GM21381 (cell line): ENCODE results near the gene DDX23.
"Not testable (repeated sequence)": the region's sequence is repeated elsewhere in the genome, so short reads cannot be mapped to it uniquely, and the experiment has no call there.

ENCODE experiments used
- ATAC-seq: cut with Tn5 transposase; IDR thresholded peaks from one replicate; pipeline ENCODE4 v1.9.1; 2021; ENCODE audit warnings: mild to moderate bottlenecking, moderate library complexity; ENCODE audit not compliant: unreplicated experiment

DDX23 gene

DNA sequence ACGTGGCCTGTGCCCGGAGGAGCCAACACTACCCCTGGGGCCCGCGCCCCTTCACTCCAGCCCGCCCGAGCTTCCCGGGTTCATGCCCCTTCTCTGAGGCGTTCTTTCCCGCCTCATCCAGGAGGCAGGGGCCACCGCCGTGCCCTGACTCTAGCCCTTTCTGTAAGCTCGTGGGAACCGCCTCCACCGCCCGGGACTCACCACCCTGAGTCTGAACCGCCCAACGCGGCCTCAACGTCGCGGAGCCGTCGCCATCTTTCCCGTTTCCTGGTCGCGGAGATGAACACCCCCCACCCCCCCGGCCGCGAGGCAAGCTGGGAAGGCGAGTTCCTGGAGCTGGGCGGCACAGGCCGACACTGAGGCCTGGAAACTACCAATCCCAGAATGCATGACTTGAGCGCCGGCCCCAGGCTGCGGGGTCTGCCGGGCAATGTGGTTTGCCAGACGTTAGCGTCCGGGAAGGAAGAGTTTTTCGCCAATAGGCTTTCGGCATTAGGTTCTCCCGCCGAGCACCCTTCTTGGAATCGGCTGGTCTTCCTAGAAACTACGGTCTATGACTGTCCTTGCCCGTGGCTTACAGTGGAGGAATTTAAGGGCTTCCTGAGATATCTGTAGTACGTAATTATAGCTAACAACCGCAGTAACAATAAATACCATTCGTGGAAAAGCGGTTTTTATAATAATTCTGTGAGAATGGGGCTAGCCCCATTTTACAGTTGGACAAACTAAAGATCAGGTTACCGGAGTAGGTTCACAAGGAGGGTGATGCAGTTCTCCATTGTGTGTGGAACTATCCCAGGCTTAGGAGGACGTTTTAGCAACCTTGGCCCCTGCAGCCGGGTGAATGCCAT, at the start of gene DDX23:
DDX23 (minus strand) TSS at position 281 of the 851 bp plus-strand sequence. CDS start 6,381 bp downstream, outside the sequence.
- peak; percentile 95 for ATAC-seq

DNA sequence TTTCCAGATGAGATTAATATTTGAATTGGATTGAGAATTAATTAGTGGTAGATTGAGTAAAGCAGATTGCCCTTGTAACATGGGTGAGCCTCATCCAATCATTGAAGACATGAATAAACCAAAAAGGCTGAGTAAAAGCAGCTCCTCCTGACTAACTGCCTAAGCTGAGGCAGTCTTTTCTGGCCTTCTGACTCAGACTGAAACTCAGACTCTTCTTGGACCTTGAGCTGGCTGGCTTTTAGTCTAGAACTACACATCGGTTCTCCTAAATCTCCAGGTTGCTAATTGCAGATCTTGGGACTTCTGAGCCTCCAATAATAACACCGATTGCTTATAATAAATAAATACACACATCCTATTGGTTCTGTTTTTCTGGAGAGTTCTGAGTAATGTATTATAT, 49.3 kb upstream of the DDX23 start:
- no peak for ATAC-seq

DNA sequence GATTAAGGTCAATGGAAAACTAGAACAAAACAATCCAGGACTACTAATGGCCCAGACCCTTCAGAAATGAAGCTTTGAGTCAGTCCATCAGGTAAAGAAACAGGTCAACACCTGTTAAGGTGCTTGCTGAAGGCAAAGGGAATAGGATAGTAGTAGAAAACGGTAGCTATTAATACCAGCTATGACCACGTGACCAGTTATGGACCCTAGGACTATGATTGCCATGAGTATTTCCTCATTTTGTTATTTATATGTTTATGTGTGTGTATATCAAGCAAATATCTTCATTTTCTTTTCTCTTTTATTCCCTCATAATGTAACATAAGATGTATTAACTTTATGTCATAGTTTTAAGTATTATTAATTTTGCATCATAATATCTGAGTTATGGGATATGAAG, 47.7 kb upstream of the DDX23 start:
- ATAC-seq = no peak

DNA sequence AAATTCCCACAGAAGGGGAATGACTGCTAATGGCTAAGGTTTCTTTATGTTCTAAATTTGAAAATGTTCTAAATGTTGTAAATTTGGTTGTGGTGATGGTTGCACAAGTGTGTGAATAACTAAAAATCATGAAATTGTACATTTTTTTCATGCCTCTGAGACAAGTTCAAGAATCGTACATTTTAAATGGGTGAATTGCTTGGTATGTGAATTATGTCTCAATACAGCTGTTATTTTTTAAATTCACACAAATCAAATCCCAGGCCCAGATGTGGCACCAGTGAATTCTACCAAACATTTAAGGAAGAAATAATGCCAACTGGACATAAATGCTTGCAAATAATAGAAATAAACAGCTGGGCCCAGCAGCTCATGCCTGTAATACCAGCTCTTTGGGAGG, 42.3 kb upstream of the DDX23 start:
- no peak for ATAC-seq

DNA sequence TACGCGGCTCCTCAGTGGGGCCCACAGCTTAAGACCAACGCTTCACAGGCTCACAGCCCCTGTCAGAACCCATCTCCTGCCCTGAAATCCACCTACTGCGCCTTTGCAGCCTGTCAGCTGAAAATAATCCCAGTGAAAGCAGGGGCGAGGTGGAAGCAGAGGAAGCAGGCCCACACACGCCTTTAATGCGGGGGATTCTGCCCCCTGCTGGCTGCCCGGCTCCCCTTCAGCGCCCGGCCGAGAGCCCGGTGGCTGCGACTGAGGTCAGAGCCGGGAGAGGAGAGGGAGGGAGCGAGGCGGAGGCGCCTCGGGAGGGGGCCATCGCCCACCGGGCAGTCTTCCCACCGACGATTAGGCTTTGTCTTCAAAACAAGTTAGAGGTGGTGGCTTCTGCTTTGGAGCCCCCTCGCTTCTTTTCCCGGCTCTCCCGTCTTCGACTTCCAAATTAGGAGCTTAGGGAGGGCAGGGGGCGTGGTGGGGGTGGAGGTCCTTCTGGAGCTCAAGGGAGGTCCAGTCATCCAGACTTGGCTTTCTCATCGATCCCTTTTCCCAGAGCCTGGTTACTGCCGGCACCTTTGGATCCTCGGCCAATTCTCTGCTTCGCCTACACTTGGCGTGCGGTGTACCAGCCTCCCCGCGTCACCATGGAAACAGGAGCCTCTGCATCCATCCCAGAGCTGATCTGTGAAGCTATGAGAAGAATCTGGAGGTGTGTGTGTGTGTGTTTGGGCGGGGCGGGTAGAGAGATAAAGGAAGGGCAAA, 38.9 kb upstream of the DDX23 start:
- no peak for ATAC-seq

DNA sequence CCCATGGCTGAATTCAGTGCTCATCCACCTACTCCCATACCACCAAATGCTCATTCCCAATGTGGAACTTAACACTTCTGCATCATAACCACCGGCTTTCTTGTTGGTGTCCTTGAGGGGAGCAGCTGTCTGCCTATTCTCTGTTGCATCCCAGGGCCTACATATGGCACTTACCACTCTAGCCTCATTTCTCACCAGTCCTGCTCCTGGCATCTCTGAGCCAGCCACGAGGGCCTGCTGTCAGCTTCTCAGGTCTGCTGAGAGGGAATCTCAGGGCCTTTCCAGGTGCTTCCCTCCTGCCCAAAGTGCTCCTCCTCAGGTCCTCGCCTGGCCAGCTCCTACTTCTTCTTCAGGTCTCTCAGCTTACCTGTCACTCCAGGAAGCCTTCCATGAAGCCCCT, 37.7 kb upstream of the DDX23 start:
- no peak for ATAC-seq

DNA sequence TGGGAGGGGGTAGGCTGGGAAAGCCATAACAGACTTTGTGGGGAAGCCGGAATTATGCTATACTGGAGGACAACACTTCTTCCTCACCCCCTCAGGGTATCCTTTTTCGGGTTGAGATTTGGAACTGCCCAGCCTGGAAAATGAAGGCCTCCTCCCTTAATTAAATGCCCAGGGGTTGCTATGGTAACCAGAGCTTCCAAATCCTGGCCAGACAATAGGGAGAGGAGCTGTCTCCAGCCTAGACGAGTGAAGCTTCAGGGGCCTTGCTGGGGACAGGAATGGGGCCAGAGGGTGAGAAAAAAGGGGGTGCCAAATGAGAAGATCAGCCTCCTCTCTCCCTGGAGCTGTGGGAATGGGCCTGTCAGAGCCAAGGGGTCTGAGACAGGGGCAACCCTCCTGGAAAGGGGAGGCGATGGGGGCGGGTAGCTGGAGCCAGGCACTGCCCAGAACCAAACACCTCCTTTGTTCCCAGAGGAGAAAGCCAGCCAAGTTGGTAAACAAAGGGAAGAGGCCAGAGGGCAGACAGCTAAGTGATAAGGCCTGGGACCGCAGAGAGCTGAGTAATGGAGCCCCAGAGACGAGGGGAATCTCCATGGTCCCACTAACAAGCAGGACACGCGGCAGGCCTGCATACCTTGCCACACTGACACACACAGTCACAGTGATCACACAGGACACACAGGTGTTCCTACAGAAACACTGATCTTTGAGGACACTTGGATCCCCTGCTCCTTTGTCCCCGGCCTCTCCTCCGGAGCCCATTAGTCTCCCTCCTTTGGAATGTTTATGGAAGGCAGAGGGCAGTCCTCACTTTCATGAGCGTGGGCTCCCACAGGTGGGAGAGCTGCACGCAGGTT, 31.6 kb upstream of the DDX23 start:
- ATAC-seq = no peak

DNA sequence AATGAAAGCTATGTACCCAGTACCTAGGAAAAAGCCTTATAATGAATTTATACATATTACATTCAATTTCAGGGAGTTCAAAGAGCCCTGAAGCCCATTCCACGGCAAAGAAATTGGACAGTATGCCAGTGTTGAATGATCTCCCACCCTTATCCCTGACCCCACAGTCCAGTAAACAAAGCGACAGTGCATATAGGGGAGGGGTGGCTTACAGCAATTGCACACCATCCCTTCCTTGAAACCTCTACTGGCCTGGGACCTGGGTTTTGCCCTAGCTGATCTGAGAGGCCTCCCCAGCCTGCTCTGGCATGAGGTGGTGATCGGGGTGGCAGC, 31.0 kb upstream of the DDX23 start:
- no peak for ATAC-seq

DNA sequence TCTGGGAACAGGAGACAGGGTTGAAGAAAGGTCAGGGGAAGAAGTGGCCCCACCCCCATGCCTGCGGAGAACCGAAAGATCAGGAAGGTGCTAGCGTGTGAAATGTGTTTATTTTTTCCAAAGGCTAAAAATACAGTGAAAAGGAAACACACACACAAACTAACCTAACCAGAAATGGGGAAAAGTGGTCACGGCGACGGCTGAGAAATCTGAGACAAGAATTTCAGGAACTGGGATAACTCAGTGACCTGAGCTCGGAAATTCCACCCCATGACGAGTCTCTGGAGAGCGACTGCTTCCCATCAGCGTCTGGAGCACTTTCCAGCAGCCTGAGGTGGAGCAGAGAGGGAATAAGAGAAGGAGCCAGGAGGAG, 30.3 kb upstream of the DDX23 start:
- ATAC-seq = no peak

DNA sequence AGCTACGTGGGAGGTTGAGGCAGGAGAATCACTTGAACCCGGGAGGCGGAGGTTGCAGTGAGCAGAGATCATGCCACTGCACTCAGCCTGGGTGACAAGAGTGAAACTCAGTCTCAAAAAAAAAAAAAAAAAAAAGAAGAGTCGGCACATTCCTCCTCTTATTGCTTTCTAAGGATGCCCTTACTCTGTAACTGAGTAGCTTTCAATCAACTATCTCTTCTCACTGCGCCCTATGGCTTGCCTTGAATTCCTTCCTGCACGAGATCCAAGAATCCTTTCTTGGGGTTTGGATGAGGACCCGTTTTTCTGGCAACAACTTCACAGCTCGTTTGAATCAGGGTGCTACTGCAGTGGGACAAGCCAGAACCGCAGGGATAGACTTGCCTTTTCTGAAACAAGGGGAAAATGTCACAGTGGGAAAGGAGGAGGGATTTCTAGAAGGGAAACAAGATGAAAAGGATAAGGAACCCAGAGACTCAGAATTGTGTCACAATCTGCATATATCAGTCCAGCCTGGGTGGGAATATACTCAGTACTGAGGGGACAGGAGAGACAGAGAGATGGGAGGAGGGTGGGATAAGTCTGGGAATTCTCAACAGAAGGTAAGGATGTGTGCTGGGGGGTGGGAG, 29.8 kb upstream of the DDX23 start:
- no peak for ATAC-seq

DNA sequence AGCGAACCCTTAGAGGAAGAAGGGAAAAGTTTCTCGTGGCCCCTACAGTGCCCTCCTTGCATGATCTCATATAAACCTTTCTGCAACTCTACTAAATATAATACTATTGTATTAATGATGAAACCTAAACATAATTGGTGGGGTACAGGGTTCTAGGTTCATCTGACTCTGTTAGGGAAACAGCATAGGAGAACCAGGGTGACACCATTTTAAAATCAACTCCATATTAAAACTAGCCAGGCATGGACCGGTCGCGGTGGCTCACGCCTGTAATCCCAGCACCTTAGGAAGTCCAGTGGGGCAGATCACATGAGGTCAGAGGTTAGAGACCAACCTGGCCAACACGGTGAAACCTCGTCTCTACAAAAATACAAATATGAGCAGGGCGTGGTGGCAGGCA, 28.7 kb upstream of the DDX23 start:
- ATAC-seq = no peak

DNA sequence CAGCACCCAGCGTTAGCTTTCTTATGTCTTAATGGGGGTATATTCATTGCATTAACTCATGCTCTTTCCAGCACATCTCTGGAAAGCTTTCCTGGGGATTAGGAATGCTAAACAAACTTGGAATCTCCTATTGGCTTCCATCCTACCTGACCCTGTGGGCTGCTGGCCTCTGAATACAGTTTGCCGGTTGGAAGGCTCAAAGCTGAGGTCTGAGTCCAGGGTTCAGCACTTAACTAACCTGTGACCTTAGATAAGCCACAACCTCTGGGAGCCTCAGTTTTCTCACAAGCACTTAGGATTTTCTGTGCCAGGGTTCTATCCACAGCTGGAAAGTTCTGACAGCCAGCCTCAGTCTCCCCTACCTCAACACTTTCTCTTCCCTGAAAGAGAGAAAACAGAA, 26.6 kb upstream of the DDX23 start:
- ATAC-seq = no peak

DNA sequence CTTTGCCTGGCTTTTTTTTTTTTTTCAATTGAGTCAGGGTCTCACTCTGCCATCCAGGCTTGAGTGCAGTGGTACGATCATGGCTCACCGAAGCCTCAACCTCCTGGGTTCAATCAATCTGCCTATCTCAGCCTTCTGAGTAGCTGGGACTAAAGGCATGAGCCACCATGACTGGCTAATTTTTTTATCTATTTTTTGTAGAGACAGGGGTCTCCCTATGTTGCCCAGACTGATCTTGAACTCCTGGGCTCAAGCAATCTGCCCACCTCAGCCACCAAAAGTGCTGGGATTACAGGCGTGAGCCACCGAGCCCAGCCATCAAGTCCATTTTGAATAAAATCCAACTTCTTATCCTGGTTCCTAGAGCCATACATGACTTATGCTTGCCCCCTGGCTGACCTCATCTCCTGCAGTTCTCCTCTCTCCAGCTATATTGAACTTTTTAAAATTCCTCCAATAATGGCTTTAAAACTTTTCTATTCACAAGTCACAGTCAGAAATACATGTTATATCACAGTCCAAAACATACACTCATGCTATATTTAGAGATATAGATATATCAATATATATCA, 24.1 kb upstream of the DDX23 start:
- ATAC-seq = no peak

DNA sequence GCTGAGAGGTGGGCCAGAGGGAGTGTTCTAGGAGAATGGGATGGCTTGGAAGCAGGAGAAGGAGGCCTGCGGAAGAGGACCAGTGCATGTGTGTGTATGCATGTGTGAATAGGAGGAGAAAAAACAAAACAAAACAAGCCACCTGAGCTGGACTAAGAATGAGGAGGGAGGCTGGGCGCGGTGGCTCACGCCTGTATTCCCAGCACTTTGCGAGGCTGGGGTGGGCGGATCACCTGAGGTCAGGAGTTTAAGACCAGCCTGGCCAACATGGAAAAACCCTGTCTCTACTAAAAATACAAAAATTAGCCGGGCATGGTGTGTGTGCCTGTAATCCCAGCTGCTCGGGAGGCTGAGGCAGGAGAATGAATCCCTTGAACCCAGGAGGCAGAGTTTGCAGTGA, 21.6 kb upstream of the DDX23 start:
- ATAC-seq = not testable (repeated sequence)

DNA sequence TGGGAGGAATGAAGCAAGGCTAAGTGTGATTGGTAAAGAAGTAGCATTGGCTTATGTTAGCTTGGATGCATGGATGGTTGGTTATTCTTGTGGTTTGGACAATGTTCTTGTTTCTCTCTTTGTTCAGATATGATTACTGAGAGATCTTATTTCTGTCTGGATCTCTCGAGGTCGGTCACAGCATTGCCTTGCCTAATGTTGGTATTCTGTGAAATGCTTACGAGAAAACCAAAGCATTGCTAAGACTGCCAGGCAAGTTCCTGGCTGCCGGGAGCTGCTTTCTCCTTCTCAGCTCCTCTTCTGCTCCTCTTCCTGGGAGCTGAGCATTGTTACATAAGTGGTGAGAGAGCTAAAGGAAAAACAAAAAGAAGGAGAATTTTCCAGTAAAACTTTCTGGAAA, 21.1 kb upstream of the DDX23 start:
- ATAC-seq = no peak

DNA sequence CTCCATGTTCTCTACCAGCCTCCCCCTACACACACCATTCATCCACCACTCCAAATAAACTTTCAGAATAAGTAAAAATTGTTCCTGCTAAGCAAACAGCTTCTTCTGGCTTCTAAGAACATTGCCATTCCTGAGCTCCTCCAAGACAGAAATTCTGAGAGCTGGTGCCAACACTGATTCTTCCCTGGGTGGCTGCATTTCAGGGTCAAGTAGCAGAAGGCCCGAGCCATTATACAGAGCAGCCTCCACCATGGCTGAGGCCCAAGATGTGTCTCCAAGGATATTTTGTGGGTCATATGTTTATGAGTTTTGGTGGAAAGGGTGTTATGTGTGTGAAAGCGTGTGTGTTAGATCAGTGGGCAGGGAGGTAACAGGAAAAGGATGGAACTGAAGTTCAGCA, 17.2 kb upstream of the DDX23 start:
- no peak for ATAC-seq

DNA sequence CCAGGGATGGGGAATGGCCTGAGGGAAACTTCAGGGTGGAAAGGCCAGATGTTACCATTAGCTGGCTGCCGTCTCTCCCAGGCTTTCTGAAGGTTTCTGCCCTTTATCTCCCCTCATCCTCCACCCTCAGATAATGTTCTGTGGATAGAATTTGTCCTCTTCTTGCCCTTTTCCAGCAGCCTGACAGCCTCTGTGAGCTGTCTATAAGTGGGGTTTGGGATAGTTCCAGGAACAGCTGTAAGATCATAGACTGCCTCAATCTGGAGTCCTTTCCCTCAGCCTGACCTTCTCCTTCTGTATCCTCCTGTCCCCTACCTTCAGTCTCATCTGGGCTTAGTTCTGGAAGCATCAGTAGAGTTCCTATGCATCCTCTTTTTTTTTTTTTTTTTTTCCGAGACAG, 16.5 kb upstream of the DDX23 start:
- no peak for ATAC-seq

DNA sequence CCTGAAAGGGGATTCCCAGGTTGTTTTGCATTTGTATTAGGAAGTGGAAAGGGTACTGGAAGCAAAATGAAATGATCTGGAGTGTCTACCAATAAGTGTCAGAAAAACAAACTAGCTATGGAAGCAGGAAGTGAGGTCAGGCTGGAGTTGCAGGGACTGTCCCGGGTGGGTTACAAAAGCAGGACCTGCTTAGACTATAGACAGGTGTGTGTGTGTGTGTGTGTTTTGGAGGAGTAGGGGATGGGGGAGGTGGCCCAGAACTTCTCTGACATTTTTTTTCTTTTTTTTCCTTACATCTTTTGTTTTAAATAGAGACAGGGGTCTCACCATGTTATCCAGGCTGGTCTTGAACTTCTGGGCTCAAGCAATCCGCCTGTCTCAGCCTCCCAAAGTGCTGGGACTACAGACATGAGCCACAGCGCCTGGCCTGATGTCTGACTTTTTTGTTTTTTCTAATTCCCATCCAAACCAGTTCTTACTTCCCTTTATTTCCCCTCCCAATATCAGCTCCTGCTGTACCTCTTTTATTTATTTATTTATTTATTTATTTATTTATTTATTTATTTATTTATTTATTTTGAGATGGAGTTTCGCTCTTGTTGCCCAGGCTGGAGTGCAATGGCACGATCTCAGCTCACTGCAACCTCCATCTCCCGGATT, 14.2 kb upstream of the DDX23 start:
- no peak for ATAC-seq

DNA sequence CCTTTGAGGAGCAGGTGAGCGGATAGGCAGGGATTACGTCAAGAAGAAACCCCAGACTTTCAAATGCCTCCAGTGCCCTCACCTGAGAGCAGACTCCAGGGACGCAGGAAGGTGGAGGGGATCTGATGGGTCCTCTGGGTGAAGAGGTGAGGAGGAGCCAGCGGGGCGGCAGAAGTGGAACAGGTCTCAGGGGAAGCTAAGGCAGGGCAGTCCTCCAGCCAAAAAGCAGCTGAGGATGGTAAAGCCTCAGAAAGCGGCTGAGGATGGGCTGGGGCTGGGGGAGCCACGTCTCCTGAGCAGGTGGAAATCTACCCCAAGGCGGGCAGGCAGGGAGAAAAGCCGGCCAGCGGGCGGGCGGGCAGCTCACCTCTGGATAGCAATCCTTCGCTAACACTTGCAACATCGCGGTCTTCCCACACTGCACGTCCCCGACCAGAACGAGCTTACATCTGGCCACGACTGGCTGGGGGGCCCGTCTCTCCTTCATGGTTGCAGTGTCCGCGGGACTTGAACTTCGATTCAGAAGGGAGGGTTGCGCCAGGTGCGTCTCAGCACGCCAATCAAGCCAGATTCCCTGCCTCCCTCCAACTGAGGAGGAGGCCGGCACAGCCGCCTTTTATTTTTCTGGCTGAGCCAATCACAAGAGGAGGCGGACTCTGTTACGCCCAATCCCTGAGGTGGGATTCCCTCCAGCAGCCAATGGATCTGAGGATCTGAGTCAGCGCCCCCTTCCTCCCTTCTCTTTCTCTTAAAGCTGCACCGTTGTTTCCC, 13.5 kb upstream of the DDX23 start, which contains the start of gene RND1:
RND1 (minus strand) TSS at position 590 of the 771 bp plus-strand sequence; CDS start at position 487, 103 bp downstream.
- ATAC-seq = peak; percentile 94
